HepG2 (cell line): ENCODE measurements around the gene TBC1D4. TPM values are rescaled to one million over a fixed set of nuclear protein-coding genes. Genes with fewer than 3 reads are reported as not detected.
A peak's percentile ranks its signal among the peaks of the same experiment; 100 is the strongest.

ENCODE experiments used
- ATF1 ChIP-seq: IDR thresholded peaks from 2 replicates; pipeline ENCODE4 v1.6.1; 2016; ENCODE audit warnings: mild to moderate bottlenecking, control low read depth
- ATF3 ChIP-seq: sonication (generic); formaldehyde crosslinking; IDR thresholded peaks from 2 replicates; pipeline ENCODE4 v1.4.0; 2020; ENCODE audit warnings: missing genetic modification reagents
- ETV5 ChIP-seq: IDR thresholded peaks from 2 replicates; pipeline ENCODE4 v1.6.1; 2018; ENCODE audit warnings: missing biosample characterization, missing genetic modification reagents, inconsistent platforms, borderline replicate concordance
- FOXA1 ChIP-seq, 2 experiments: fragments of 450-650 bp in 1 of 2; sonication (generic) in 1 of 2; formaldehyde crosslinking in 1 of 2; IDR thresholded peaks; 2 replicates each; pipeline versions ENCODE4 v1.4.0 to v1.6.1; 2016 to 2020; ENCODE audit warnings: missing genetic modification reagents in 1 of 2
- FOXK2 ChIP-seq: fragments of 450-650 bp; IDR thresholded peaks from 2 replicates; pipeline ENCODE4 v1.6.1; 2016
- GATAD2A ChIP-seq: IDR thresholded peaks from 2 replicates; pipeline ENCODE4 v1.6.1; 2016
- HDAC2 ChIP-seq: sonication (generic); formaldehyde crosslinking; IDR thresholded peaks from 2 replicates; pipeline ENCODE4 v1.4.0; 2020; ENCODE audit warnings: missing genetic modification reagents
- HHEX ChIP-seq: IDR thresholded peaks from 2 replicates; pipeline ENCODE4 v1.6.1; 2016; ENCODE audit warnings: control low read depth
- IRF9 ChIP-seq: sonication (generic); formaldehyde crosslinking; IDR thresholded peaks from 2 replicates; pipeline ENCODE4 v1.8.0; 2022; ENCODE audit warnings: missing genetic modification reagents, mild to moderate bottlenecking, borderline replicate concordance
- JUND ChIP-seq: sonication (generic); formaldehyde crosslinking; IDR thresholded peaks from 2 replicates; pipeline ENCODE4 v1.8.0; 2022; ENCODE audit warnings: mild to moderate bottlenecking, missing genetic modification reagents
- KAT2B ChIP-seq: fragments of 150-350 bp; IDR thresholded peaks from 2 replicates; pipeline ENCODE4 v1.6.1; 2014; ENCODE audit warnings: low read depth, low read length, borderline replicate concordance
- KLF11 ChIP-seq: IDR thresholded peaks from 2 replicates; pipeline ENCODE4 v1.6.1; 2016; ENCODE audit warnings: missing compliant biosample characterization
- MBD4 ChIP-seq: IDR thresholded peaks from 2 replicates; pipeline ENCODE4 v1.6.1; 2012; ENCODE audit warnings: low read length, inconsistent platforms, borderline replicate concordance
- MED13 ChIP-seq: sonication (generic); formaldehyde crosslinking; IDR thresholded peaks from 2 replicates; pipeline ENCODE4 v1.5.0; 2020; ENCODE audit warnings: missing genetic modification reagents
- NFKBIZ ChIP-seq: IDR thresholded peaks from 2 replicates; pipeline ENCODE4 v1.6.1; 2018; ENCODE audit warnings: missing genetic modification reagents, missing compliant biosample characterization
- PPARG ChIP-seq: conservative IDR thresholded peaks from 2 replicates; pipeline ENCODE4 v1.6.1; 2016; ENCODE audit warnings: missing biosample characterization, missing genetic modification reagents
- SETDB1 ChIP-seq: sonication (generic); formaldehyde crosslinking; IDR thresholded peaks from 2 replicates; pipeline ENCODE4 v1.5.1; 2020; ENCODE audit warnings: missing genetic modification reagents, mild to moderate bottlenecking, borderline replicate concordance
- SOX13 ChIP-seq, 3 experiments: fragments of 450-650 bp in 1 of 3; sonication (generic) in 1 of 3; formaldehyde crosslinking in 1 of 3; IDR thresholded peaks in 2 of 3; conservative IDR thresholded peaks in 1 of 3; 2 replicates each; pipeline versions ENCODE4 v1.5.0 to v1.6.1; 2016 to 2020; ENCODE audit warnings: antibody characterized with exemption in 1 of 3, mild to moderate bottlenecking in 1 of 3, missing compliant biosample characterization in 1 of 3, missing genetic modification reagents in 1 of 3, moderate library complexity in 1 of 3
- SOX5 ChIP-seq: IDR thresholded peaks from 2 replicates; pipeline ENCODE4 v1.6.1; 2016; ENCODE audit warnings: borderline replicate concordance
- TAF15 ChIP-seq: fragments of 200-400 bp; formaldehyde crosslinking; IDR thresholded peaks from one replicate; pipeline ENCODE4 v1.6.1; 2018; ENCODE audit warnings: mild to moderate bottlenecking, low read depth, low read length; ENCODE audit not compliant: poor library complexity, severe bottlenecking
- TCF7L2 ChIP-seq: IDR thresholded peaks from 2 replicates; pipeline ENCODE4 v1.6.1; 2011; ENCODE audit warnings: mild to moderate bottlenecking, low read depth, low read length, moderate library complexity
- ZBTB21 ChIP-seq: sonication (generic); formaldehyde crosslinking; IDR thresholded peaks from 2 replicates; pipeline ENCODE4 v1.4.0; 2020; ENCODE audit warnings: missing genetic modification reagents
- ZBTB7B ChIP-seq: sonication (generic); formaldehyde crosslinking; IDR thresholded peaks from 2 replicates; pipeline ENCODE4 v1.4.0; 2020; ENCODE audit warnings: missing genetic modification reagents
- ZGPAT ChIP-seq: IDR thresholded peaks from 2 replicates; pipeline ENCODE4 v1.6.1; 2016; ENCODE audit warnings: mild to moderate bottlenecking
- ZNF430 ChIP-seq: sonication (generic); formaldehyde crosslinking; IDR thresholded peaks from 2 replicates; pipeline ENCODE4 v1.9.0; 2021; ENCODE audit warnings: mild to moderate bottlenecking, missing genetic modification reagents
- ZNF543 ChIP-seq: sonication (generic); formaldehyde crosslinking; IDR thresholded peaks from 2 replicates; pipeline ENCODE4 v1.4.0; 2020; ENCODE audit warnings: mild to moderate bottlenecking, missing genetic modification reagents
- ZNF775 ChIP-seq: sonication (generic); formaldehyde crosslinking; IDR thresholded peaks from 2 replicates; pipeline ENCODE4 v1.4.0; 2020; ENCODE audit warnings: missing genetic modification reagents, mild to moderate bottlenecking, moderate library complexity, borderline replicate concordance
- polyA plus RNA-seq, 8 experiments: library from polyadenylated mRNA; depleted of rRNA in 3 of 8; stranded (reverse) in 7 of 8; unstranded in 1 of 8; fragments of >200 nt; fragmentation: Illumina TruSeq in 4 of 8; extraction: Trizol in 4 of 8; gene quantifications; 2 replicates each; pipeline versions ENCODE4 v1.2.1 to v1.2.3, GENCODE V29; 2011 to 2016; ENCODE audit warnings: low read depth in 4 of 8, missing spikeins in 1 of 8, mixed read lengths in 1 of 8; ENCODE audit not compliant: insufficient read depth in 1 of 8
- total RNA-seq, 5 experiments: library from RNA; depleted of rRNA; stranded (reverse); fragments of >200 nt; fragmentation: Illumina TruSeq; extraction: Trizol; gene quantifications; 2 replicates each; pipeline ENCODE4 v1.2.3, GENCODE V29; 2016; ENCODE audit warnings: low read depth in 1 of 5

TBC1D4 gene
- total and polyA plus RNA-seq, 2 of the 13 experiments (the other 11 are each of a cell fraction or from before 2014, with no cell fraction given) = 35.9 to 64.4 TPM

- no peak for TF ChIP-seq IRF9 (CRISPR knock-in tag)
- TF ChIP-seq MBD4 = peak; percentile 61; the same call in 1 of the 2 replicates
- TF ChIP-seq SOX5 = peak; percentile 87; the same call in 1 of the 2 replicates
- 0 out of 2 replicates have a peak, but pooled peaks have one; percentile 57 for TF ChIP-seq KLF11 (CRISPR knock-in tag)
- TF ChIP-seq MED13 = 0 out of 2 replicates have a peak, but pooled peaks have one; percentile 28
- TF ChIP-seq FOXA1 (IDR thresholded peaks at IDR 0.05) = peak; percentile 98
- peak; percentile 89 for TF ChIP-seq FOXA1 (CRISPR knock-in tag; IDR thresholded peaks at IDR 0.05)
- TF ChIP-seq JUND = peak; percentile 71
- peak; percentile 85 for TF ChIP-seq HDAC2 (CRISPR knock-in tag)
- TF ChIP-seq PPARG = peak; percentile 80
- TF ChIP-seq GATAD2A = peak; percentile 98
- no peak for TF ChIP-seq SETDB1 (CRISPR knock-in tag)
- TF ChIP-seq ETV5 (CRISPR knock-in tag) = peak; percentile 49; the same call in 1 of the 2 replicates
- TF ChIP-seq TAF15 = no peak
- peak; percentile 9; the same call in 1 of the 2 replicates for TF ChIP-seq ZBTB21 (CRISPR knock-in tag)
- peak; percentile 95 for TF ChIP-seq ZBTB7B
- 0 out of 2 replicates have a peak, but pooled peaks have one; percentile 44 for TF ChIP-seq ZNF543 (CRISPR knock-in tag)
- peak; percentile 61 for TF ChIP-seq ATF3 (CRISPR knock-in tag)
- TF ChIP-seq HHEX (CRISPR knock-in tag) = peak; percentile 54; the same call in 1 of the 2 replicates
- TF ChIP-seq ZGPAT (CRISPR knock-in tag) = peak; percentile 89
- TF ChIP-seq TCF7L2 = peak; percentile 79
- peak; percentile 97 for TF ChIP-seq KAT2B
- peak; percentile 55; the same call in 1 of the 2 replicates for TF ChIP-seq SOX13 (IDR thresholded peaks at IDR 0.05)
- peak in 1 of 2 experiments; percentile 90; a peak in 2 of 4 replicates for TF ChIP-seq SOX13 (CRISPR knock-in tag; conservative IDR thresholded peaks at IDR 0.05 in 1 of 2, IDR thresholded peaks at IDR 0.05 in 1 of 2)
- peak; percentile 58; the same call in 1 of the 2 replicates for TF ChIP-seq ATF1 (CRISPR knock-in tag)
- TF ChIP-seq FOXK2 = no peak
- TF ChIP-seq ZNF775 (CRISPR knock-in tag) = 0 out of 2 replicates have a peak, but pooled peaks have one; percentile 64
- TF ChIP-seq NFKBIZ = 0 out of 2 replicates have a peak, but pooled peaks have one; percentile 35
- 0 out of 2 replicates have a peak, but pooled peaks have one; percentile 24 for TF ChIP-seq ZNF430 (CRISPR knock-in tag)
Measured at GRCh38 chr13:75339635-75340374, 142.2 kb downstream of the TBC1D4 start (continued).
